Measurements from ENCODE around the gene BIRC7. TPM values are rescaled to one million over a fixed set of nuclear protein-coding genes. Genes with fewer than 3 reads are reported as not detected.

The BIRC7 gene
- total and polyA plus RNA-seq, 2 donors (not counting 3 experiments of a cell fraction or from before 2014, with no cell fraction given), result not detected

- Histone ChIP-seq H3K4me1 (ENCODE audit: control insufficient read depth, extremely low read depth, insufficient read depth, low read length) (no peaks in the 10 kb centered on the region), H3K9ac (replicated peaks; ENCODE audit: extremely low read depth, insufficient read depth, low read length) (no peak overlapping the region), H3K36me3 (ENCODE audit: control insufficient read depth in 2 of 2, extremely low read depth in 1 of 2, insufficient read depth in 2 of 2, low read length in 2 of 2) (peaks cover 0 to 14% of the 10 kb centered on the region in 2 experiments), H3K79me2 (ENCODE audit: control insufficient read depth, insufficient read depth, low read length) (peaks cover 54% of the 10 kb centered on the region), H3K27me3 (ENCODE audit: control insufficient read depth in 2 of 2, insufficient read depth in 2 of 2, low read length in 2 of 2) (no peaks in the 10 kb centered on the region), H4K20me1 (replicated peaks; ENCODE audit: control insufficient read depth, extremely low read depth, insufficient read depth, low read length) (peaks cover 6% of the 10 kb centered on the region), H3K4me3 (replicated peaks in 1 of 3; ENCODE audit: insufficient read depth in 1 of 3, low read depth in 1 of 3, low read length in 3 of 3) (no peak overlapping the region), H3K9me1 (replicated peaks; ENCODE audit: control insufficient read depth, extremely low read depth, insufficient read depth, low read length) (no peaks in the 10 kb centered on the region), H2AFZ (ENCODE audit: low read depth, low read length) (no peak overlapping the region), H3K27ac (ENCODE audit: insufficient read depth, low read depth, low read length) (no peak overlapping the region), H3K4me2 (ENCODE audit: insufficient read depth, low read length) (no peak overlapping the region), H3K9me3 (replicated peaks; ENCODE audit: control insufficient read depth, insufficient read depth, low read length) (no peaks in the 10 kb centered on the region)
- no TSS peak for BruUV-seq (replicated peaks)
- no peak for FAIRE-seq
- intact Hi-C loops (cut with micrococcal nuclease), result no loop called here
- TF ChIP-seq FOS (IDR thresholded peaks at IDR 0.05; ENCODE audit: borderline replicate concordance, insufficient read depth, low read length), result no peak
- no peak for TF ChIP-seq MYC (IDR thresholded peaks at IDR 0.05; ENCODE audit: low read depth, low read length)
- TF ChIP-seq POLR2AphosphoS5 (IDR thresholded peaks at IDR 0.05; ENCODE audit: insufficient read depth, low read depth, low read length), result no peak
- no peak for TF ChIP-seq EZH2 (IDR thresholded peaks at IDR 0.05; ENCODE audit: borderline replicate concordance, low read depth, low read length, severe bottlenecking)
- no peak for TF ChIP-seq GATA2 (IDR thresholded peaks at IDR 0.05; ENCODE audit: insufficient read depth, insufficient read length, low read depth, low read length)
- POLR2A ChIA-PET, result no interaction called here
- DNase-seq (ENCODE audit: low read depth, low spot score), result no peak
- CTCF ChIA-PET, result interaction anchor here (0.5 to 1.9 kb wide), 7 partner anchors 16 to 299 kb away, joined by 3 to 6 read pairs (median 3); no protein-coding TSS in a partner anchor
- dilution Hi-C loops (cut with MboI; ENCODE audit: extremely low pct_ligation_motif_present, low sequenced_read_pairs), result no loop called here
These were observed 38.8 kb upstream of the BIRC7 start for GRCh38 chr20:63196768-63197470.

- Histone ChIP-seq H3K9ac (replicated peaks; ENCODE audit: extremely low read depth, insufficient read depth, low read length) (no peak overlapping the region), H3K9me1 (replicated peaks; ENCODE audit: control insufficient read depth, extremely low read depth, insufficient read depth, low read length) (no peaks in the 10 kb centered on the region), H3K9me3 (replicated peaks; ENCODE audit: control insufficient read depth, insufficient read depth, low read length) (no peaks in the 10 kb centered on the region), H3K36me3 (ENCODE audit: control insufficient read depth in 2 of 2, extremely low read depth in 1 of 2, insufficient read depth in 2 of 2, low read length in 2 of 2) (peaks cover 6 to 30% of the 10 kb centered on the region in 2 experiments), H3K27ac (ENCODE audit: insufficient read depth, low read depth, low read length) (no peak overlapping the region), H3K4me2 (ENCODE audit: insufficient read depth, low read length) (no peak overlapping the region), H3K4me3 (replicated peaks in 1 of 3; ENCODE audit: insufficient read depth in 1 of 3, low read depth in 1 of 3, low read length in 3 of 3) (no peak overlapping the region), H2AFZ (ENCODE audit: low read depth, low read length) (no peak overlapping the region), H3K79me2 (ENCODE audit: control insufficient read depth, insufficient read depth, low read length) (peaks cover 69% of the 10 kb centered on the region), H4K20me1 (replicated peaks; ENCODE audit: control insufficient read depth, extremely low read depth, insufficient read depth, low read length) (peaks cover 6% of the 10 kb centered on the region), H3K27me3 (ENCODE audit: control insufficient read depth in 2 of 2, insufficient read depth in 2 of 2, low read length in 2 of 2) (no peaks in the 10 kb centered on the region), H3K4me1 (ENCODE audit: control insufficient read depth, extremely low read depth, insufficient read depth, low read length) (no peaks in the 10 kb centered on the region)
- intact Hi-C loops (cut with micrococcal nuclease), result no loop called here
- DNase-seq (ENCODE audit: low read depth, low spot score) (no peak), FAIRE-seq (no peak)
- ChIA-PET CTCF (interaction anchor here (0.9 to 1.9 kb wide), 3 partner anchors 16 to 32 kb away, joined by 3 to 6 read pairs (median 6); no protein-coding TSS in a partner anchor), POLR2A (no interaction called here)
- dilution Hi-C loops (cut with MboI; ENCODE audit: extremely low pct_ligation_motif_present, low sequenced_read_pairs), result no loop called here
- no TSS peak for BruUV-seq (replicated peaks)
- TF ChIP-seq EZH2 (IDR thresholded peaks at IDR 0.05; ENCODE audit: borderline replicate concordance, low read depth, low read length, severe bottlenecking) (no peak), CTCF (IDR thresholded peaks at IDR 0.05; ENCODE audit: extremely low read depth in 1 of 2, insufficient read depth in 1 of 2, low read depth in 1 of 2, low read length in 2 of 2) (no peak), POLR2AphosphoS5 (IDR thresholded peaks at IDR 0.05; ENCODE audit: insufficient read depth, low read depth, low read length) (no peak), FOS (IDR thresholded peaks at IDR 0.05; ENCODE audit: borderline replicate concordance, insufficient read depth, low read length) (no peak), JUN (IDR thresholded peaks at IDR 0.05; ENCODE audit: borderline replicate concordance, insufficient read depth, insufficient read length, low read depth) (no peak), MAX (IDR thresholded peaks at IDR 0.05; ENCODE audit: insufficient read depth, insufficient read length) (no peak), GATA2 (IDR thresholded peaks at IDR 0.05; ENCODE audit: insufficient read depth, insufficient read length, low read depth, low read length) (no peak), MYC (IDR thresholded peaks at IDR 0.05; ENCODE audit: low read depth, low read length) (no peak)
These were observed 37.1 kb upstream of the BIRC7 start for GRCh38 chr20:63198606-63199005.

Data from endothelial cell of umbilical vein (primary cell).